GM21825 (cell line): ENCODE data around the gene SLC6A3.

Experiments used
- ATAC-seq: cut with Tn5 transposase; IDR thresholded peaks from one replicate; pipeline ENCODE4 v1.9.1; 2021; ENCODE audit warnings: mild to moderate bottlenecking, moderate library complexity; ENCODE audit not compliant: unreplicated experiment

The SLC6A3 gene

GRCh38 chr5:1390861-1391600, 54.2 kb downstream of the SLC6A3 start:
- ATAC-seq = no peak

- ATAC-seq = no peak
Measured at GRCh38 chr5:1390333-1390732, 54.9 kb downstream of the SLC6A3 start.

- no peak for ATAC-seq
Measured at GRCh38 chr5:1388383-1388967, 56.8 kb downstream of the SLC6A3 start.

DNA sequence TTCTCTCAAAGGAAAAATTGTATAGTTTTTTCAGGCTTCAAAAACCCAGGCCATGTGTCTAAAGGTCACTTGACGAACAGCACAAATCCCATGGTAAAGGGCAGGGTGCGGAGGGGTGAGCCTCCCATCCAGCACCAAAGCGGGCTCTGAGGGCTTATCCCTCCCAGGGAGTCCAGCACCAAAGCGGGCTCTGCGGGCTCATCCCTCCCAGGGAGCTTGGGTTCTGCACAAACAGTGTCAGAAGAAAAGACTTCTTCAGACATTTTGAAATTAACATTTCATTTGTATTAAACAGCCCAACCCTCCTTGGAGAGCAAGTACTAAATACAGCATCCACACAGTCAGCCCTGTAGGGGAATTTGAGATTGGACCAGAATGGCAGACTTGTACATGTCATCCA, 57.4 kb downstream of the SLC6A3 start:
- no peak for ATAC-seq

DNA sequence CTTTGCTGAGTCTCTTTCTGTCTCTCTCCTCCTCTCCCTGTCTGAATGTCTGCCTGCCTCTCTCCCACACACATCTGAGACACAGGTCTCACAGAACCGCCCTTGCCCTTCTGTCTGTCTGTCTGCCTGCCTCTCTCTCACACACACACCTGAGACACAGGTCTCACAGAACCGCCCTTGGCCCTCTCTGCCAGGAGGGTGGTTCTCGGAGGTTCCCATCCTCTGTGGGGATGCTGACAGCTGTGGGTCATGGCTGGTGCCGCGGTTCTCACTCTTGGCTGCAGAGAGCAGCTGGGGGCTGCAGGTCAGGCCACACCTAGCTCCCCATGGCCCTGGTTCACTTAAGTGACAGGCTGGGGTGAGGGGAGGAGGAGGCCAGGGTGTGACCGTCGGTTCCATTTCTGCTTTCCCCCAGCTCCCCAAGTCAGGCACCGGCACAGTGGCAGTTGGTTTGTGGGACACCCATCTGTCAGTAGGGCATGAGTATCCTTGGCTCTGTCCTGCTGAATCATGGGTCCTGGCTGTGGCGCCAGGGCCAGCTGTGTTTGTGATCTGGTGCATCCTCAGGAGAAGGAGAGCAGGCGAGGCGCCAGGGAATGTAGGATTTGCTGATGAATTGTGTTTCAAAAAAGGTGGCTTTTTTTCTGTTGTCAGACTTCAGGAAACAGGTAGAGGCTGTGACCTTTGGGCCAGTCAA, 58.0 kb downstream of the SLC6A3 start:
- no peak for ATAC-seq

DNA sequence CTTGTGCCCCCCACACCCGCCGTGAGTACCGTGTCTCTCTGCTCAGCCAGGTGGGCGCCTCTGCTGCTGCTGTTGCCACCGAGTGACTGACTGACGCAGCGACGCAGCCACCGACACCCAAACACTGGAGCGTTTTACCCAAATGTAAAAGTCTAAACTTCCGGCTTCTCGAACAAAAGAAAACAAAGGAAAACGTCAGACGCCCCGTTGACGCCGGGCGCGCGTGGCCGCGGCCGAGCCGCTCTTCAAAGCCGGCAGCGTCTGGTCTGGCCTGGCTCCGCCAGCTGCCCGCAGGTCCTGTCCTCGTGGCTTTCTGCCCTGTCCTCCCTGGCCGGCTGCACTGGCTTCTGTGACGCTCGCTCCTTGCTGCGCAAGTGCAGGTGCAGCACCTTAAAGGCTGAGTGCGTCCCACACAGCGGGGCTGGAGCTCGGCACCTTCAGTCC, 58.9 kb downstream of the SLC6A3 start:
- peak; percentile 40 for ATAC-seq

DNA sequence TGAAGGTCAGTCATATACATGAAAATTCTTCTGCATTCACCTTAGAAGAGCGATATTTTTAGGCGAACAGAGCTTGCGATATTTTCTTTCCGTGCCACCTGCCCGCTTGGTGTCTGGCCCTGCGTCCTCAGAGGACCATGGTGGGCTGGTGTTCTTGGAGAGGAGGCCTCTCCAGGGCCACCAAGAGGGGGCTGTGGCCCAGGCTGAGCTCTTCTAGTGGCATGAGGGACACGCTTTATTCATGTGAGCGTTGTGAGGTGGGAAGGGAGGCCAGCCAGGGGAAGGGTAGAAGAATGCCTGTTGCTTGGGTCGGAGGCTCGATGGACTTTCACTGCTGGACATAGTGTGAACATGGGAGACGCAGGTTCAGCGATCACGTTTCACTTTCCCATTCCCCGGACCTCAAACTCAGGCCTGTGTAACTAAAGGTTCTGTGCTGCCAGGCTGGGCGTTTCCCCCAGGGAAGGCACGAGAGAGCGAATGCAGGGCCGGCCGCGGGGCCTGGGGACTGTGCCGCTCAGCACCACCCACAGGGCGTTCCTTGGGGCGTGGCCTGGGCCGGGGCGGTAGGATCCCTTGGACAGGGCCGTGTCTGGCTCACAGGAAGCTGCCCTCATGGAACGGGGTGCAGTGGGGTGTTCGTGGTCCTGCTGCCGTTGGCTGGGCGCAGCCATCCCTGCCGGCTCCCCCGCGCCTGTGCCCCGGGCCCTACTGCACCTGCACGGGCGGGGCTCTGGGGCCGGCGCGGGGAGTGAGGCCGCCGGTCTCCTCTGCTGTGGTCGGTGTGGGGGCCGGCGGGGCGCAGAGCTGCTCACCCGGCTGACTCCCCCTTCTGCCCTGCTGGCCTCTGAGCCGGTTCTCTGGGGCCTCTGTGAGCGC, 59.6 kb downstream of the SLC6A3 start:
- ATAC-seq = peak; percentile 84

DNA sequence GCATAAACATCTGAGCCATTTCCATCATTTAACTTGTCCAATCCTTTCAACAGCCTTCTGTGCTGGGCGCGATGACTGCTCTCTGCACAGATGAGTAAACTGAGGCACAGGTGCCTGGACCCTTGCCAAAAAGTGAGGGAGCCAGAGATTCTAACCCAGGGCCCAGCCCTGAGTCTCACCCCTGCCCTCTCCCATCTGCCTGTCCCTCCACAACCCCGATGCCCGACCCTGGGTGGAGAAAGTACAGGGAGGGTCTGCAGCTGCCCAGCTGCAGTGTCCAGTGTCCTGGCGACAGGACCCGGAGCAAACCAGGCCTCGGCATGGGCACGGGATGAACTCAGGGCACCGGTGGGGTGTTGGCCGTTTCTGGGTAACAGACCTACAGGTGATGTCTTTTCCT, 60.7 kb downstream of the SLC6A3 start:
- ATAC-seq = no peak

- ATAC-seq = no peak
Measured at GRCh38 chr5:1383886-1384401, 61.3 kb downstream of the SLC6A3 start.

DNA sequence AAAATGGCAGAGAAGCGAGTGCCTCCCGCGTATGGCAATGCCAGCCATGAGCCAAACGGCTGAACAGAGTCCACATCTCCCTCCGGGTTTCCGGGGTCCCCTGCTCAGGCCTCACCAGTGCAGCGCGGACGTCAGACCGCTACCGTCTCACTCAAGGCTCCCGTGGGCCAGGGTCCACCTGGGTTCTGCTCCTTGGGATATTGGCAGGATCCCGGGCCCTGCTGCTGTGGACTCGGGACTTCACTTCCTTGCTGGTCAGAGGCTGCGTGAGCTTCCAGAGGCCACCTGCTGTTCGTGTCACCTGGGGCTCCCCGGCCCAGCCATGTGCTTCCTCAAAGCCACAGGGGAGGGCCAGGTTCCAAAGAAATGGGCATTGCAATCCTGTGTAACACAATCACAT, 61.9 kb downstream of the SLC6A3 start:
- ATAC-seq = no peak

GRCh38 chr5:1382248-1382700, 63.0 kb downstream of the SLC6A3 start:
- ATAC-seq = no peak

DNA sequence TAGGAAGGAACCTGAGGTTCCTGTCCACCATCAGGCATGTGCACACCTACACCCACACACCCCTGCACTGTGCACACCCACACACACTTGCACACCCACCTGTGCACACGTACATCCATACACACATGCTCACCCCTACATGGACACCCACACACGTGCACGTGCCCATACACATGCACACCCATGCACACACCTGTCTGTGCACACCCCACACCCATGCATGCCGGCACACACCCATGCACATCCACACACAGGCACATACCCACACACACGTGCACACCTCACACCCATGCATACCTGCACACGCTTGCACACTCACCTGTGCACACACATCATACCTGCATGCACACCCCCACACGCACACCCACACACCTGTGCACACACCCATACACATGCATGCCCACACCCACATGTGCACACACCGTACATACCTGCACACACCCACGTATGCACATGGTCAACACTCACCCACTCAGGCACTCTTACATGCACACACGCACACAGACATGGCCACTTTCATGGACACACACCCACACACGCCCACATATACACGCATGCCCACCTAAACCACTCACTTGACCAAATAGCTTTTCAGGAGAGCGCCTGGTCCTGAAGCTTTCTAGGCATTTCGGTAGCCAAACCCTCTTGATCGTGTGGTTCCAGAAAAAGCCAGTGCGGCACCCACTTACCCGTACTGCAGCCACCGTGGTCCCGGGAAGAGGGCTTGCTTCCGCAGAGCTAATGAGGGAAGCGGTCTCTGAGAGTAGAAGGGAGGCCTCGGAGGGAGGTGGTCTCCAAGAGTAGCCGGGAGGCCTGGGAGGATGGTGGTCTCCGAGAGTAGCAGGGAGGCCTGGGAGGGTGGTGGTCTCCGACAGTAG, 63.6 kb downstream of the SLC6A3 start:
- ATAC-seq = no peak

DNA sequence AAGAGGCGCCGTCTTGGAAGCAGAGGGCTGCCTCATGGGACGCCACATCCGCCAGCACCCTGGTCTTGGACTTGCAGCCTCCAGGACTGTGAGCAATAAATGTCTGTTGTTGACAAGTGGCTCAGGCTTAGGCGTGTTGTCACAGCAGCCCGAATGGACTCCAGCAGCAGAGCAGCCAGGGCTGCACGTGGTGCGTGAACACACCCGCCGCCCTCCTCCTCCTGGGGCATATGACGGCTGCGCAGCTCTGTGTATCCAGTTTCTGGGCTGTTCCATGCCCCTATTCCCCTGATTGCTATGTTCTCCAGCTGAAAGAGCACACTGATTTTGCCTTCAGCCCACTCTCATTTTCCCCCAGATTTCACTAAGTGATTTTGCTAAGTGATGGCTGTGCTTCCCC, 64.3 kb downstream of the SLC6A3 start:
- ATAC-seq = no peak

- peak; percentile 78 for ATAC-seq
Measured at GRCh38 chr5:1380011-1380817, 65.0 kb downstream of the SLC6A3 start.

GRCh38 chr5:1378866-1379659, 66.2 kb downstream of the SLC6A3 start:
- no peak for ATAC-seq

GRCh38 chr5:1378096-1378495, 67.1 kb downstream of the SLC6A3 start:
- no peak for ATAC-seq

DNA sequence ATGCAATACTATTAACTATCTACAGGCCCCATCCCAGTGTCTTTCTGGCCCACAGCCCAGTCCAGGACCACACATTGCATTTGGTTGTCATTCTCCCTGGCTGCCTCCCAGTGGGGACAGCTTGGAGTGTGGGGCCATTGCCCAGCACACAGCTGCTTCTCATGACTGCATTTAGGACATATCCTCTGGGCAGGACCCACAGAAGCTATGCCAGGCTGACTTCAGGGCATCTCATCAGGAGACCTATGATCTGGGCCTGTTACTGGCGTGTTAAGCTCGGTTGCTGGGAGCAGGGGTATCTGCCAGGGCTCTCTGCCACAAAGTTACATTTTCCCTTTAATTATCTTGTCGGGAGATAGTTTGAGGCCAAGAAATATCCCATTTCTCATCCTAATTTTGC, 68.3 kb downstream of the SLC6A3 start:
- ATAC-seq = no peak
